Loucy (cell line): ENCODE data around the gene PRRC2B.
A peak's percentile ranks its signal among the peaks of the same experiment; 100 is the strongest.

Source experiments
- H2AFZ ChIP-seq: fragments of 200-600 bp; sonication (generic); 2 replicates; pipeline ENCODE4 v1.6.0; 2016; ENCODE audit warnings: antibody characterized with exemption, mild to moderate bottlenecking, low read length, moderate library complexity
- H3F3A ChIP-seq: fragments of 200-600 bp; 2 replicates; pipeline ENCODE4 v1.6.0; 2016; ENCODE audit warnings: antibody characterized with exemption, low read depth, mild to moderate bottlenecking
- H3K27me3 ChIP-seq: fragments of 200-600 bp; sonication (generic); 2 replicates; pipeline ENCODE4 v1.6.1; 2014; ENCODE audit warnings: low read length, mild to moderate bottlenecking; ENCODE audit not compliant: insufficient read depth, poor library complexity, severe bottlenecking
- H3K36me3 ChIP-seq: fragments of 200-600 bp; sonication (generic); 2 replicates; pipeline ENCODE4 v1.6.1; 2016; ENCODE audit warnings: low read length; ENCODE audit not compliant: insufficient read depth
- H3K4me1 ChIP-seq: fragments of 200-600 bp; sonication (generic); 2 replicates; pipeline ENCODE4 v1.5.1; 2014; ENCODE audit warnings: low read length, mild to moderate bottlenecking; ENCODE audit not compliant: insufficient read depth, poor library complexity, severe bottlenecking
- H3K4me2 ChIP-seq: fragments of 200-600 bp; sonication (generic); 2 replicates; pipeline ENCODE4 v1.6.0; 2014; ENCODE audit warnings: antibody characterized with exemption, low read length, low read depth, mild to moderate bottlenecking; ENCODE audit not compliant: poor library complexity, severe bottlenecking
- H3K4me3 ChIP-seq: fragments of 200-600 bp; sonication (generic); 2 replicates; pipeline ENCODE4 v1.5.1; 2014; ENCODE audit warnings: low read length, mild to moderate bottlenecking, mixed read lengths; ENCODE audit not compliant: poor library complexity, severe bottlenecking
- H3K79me2 ChIP-seq: fragments of 200-600 bp; sonication (generic); 2 replicates; pipeline ENCODE4 v1.6.1; 2014; ENCODE audit warnings: low read length; ENCODE audit not compliant: insufficient read depth
- H3K9ac ChIP-seq: fragments of 200-600 bp; sonication (generic); 2 replicates; pipeline ENCODE4 v1.6.0; 2014; ENCODE audit warnings: mild to moderate bottlenecking, low read depth, low read length, moderate library complexity; ENCODE audit not compliant: poor library complexity, severe bottlenecking
- H3K9me2 ChIP-seq: fragments of 200-600 bp; sonication (generic); replicated peaks from 2 replicates; pipeline ENCODE4 v1.6.1; 2016; ENCODE audit warnings: low read depth, low read length, mixed read lengths
- H3K9me3 ChIP-seq: fragments of 200-600 bp; sonication (generic); 2 replicates; pipeline ENCODE4 v1.6.1; 2014; ENCODE audit warnings: mild to moderate bottlenecking, antibody characterized with exemption, low read length, low read depth; ENCODE audit not compliant: insufficient read depth
- H4K20me1 ChIP-seq: fragments of 200-600 bp; sonication (generic); 2 replicates; pipeline ENCODE4 v1.6.0; 2014; ENCODE audit warnings: antibody characterized with exemption, low read length, mild to moderate bottlenecking; ENCODE audit not compliant: insufficient read depth, poor library complexity, severe bottlenecking
- EZH2phosphoT487 ChIP-seq: fragments of 200-600 bp; IDR thresholded peaks from 2 replicates; pipeline ENCODE4 v1.6.1; 2018; ENCODE audit warnings: antibody characterized with exemption, mild to moderate bottlenecking, moderate library complexity, borderline replicate concordance
- TF ChIP-seq, protein P1 (sequence below): fragments of 200-600 bp; sonication (generic); conservative IDR thresholded peaks from 2 replicates; pipeline ENCODE4 v1.5.1; 2014; ENCODE audit warnings: mild to moderate bottlenecking, antibody characterized with exemption, low read length

Gene PRRC2B

GRCh38 chr9:131386281-131386680, 7.6 kb upstream of the PRRC2B start:
- Histone ChIP-seq H3K4me1 (no peaks in the 10 kb centered on the region), H3K79me2 (no peaks in the 10 kb centered on the region), H3K27me3 (no peaks in the 10 kb centered on the region), H3K9me2 (no peaks in the 10 kb centered on the region), H3K9ac (no peak overlapping the region), H3F3A (no peaks in the 10 kb centered on the region), H3K4me3 (no peak overlapping the region), H3K36me3 (no peaks in the 10 kb centered on the region), H4K20me1 (no peaks in the 10 kb centered on the region), H2AFZ (no peak overlapping the region), H3K9me3 (no peaks in the 10 kb centered on the region), H3K4me2 (no peak overlapping the region)
- TF ChIP-seq, protein P1, sequence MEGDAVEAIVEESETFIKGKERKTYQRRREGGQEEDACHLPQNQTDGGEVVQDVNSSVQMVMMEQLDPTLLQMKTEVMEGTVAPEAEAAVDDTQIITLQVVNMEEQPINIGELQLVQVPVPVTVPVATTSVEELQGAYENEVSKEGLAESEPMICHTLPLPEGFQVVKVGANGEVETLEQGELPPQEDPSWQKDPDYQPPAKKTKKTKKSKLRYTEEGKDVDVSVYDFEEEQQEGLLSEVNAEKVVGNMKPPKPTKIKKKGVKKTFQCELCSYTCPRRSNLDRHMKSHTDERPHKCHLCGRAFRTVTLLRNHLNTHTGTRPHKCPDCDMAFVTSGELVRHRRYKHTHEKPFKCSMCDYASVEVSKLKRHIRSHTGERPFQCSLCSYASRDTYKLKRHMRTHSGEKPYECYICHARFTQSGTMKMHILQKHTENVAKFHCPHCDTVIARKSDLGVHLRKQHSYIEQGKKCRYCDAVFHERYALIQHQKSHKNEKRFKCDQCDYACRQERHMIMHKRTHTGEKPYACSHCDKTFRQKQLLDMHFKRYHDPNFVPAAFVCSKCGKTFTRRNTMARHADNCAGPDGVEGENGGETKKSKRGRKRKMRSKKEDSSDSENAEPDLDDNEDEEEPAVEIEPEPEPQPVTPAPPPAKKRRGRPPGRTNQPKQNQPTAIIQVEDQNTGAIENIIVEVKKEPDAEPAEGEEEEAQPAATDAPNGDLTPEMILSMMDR: peak; percentile 33; the same call in 1 of the 2 replicates
- TF ChIP-seq EZH2phosphoT487: no peak

DNA sequence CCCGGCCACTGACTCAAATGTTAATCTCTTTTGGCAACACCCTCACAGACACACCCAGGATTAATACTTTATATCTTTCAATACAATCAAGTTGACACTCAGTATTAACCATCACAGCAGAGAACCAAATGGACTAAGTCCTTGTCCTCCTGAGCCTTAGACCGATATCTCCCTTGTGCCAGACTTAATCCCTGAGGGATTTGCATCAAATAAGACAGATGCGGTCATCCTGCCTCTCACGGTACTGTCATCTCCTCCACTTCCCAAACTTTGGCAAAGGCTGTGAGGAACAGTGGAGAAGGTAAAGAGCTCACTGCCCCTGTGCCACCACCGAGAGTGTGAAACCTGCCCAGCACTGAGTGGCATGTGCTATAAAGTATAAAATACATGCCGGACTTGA, 6.5 kb upstream of the PRRC2B start:
- Histone ChIP-seq H3K79me2 (no peaks in the 10 kb centered on the region), H3K4me3 (no peak overlapping the region), H3K36me3 (no peaks in the 10 kb centered on the region), H3K27me3 (no peaks in the 10 kb centered on the region), H4K20me1 (no peaks in the 10 kb centered on the region), H3K9me2 (no peaks in the 10 kb centered on the region), H3K9ac (no peak overlapping the region), H3F3A (no peaks in the 10 kb centered on the region), H2AFZ (no peak overlapping the region), H3K4me1 (no peaks in the 10 kb centered on the region), H3K4me2 (no peak overlapping the region), H3K9me3 (no peaks in the 10 kb centered on the region)
- TF ChIP-seq, protein P1: no peak

DNA sequence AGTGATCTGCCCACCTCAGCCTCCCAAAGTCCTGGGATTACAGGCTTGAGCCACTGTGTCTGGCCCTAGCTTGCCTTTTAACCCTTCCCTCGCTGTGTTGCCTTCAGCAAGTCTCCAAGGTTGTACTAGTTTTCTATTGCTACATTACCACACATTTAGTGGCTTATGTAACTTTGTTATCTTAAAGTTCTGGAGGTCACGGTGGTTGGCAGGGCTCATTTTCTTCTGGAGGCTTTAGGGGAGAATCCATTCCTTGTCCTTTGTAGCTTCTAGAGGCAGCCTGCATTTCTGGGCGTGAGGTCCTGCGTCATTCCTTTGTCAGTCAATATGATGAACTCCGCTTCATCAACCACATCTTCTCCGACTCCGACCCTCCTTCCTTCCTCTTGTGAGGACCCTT, 2.9 kb upstream of the PRRC2B start:
- H3K9me2 ChIP-seq: no peaks in the 10 kb centered on the region
- no peaks in the 10 kb centered on the region for H3K36me3 ChIP-seq
- no peak overlapping the region for H3K4me2 ChIP-seq
- no peak for TF ChIP-seq EZH2phosphoT487
- TF ChIP-seq, protein P1: no peak
- no peaks in the 10 kb centered on the region for H3K9me3 ChIP-seq
- H3F3A ChIP-seq: peaks cover 9% of the 10 kb centered on the region
- H3K4me3 ChIP-seq: no peak overlapping the region
- no peak overlapping the region for H3K9ac ChIP-seq
- H3K79me2 ChIP-seq: peaks cover 16% of the 10 kb centered on the region
- peaks cover 15% of the 10 kb centered on the region for H4K20me1 ChIP-seq
- H3K27me3 ChIP-seq: no peaks in the 10 kb centered on the region
- no peak overlapping the region for H2AFZ ChIP-seq
- H3K4me1 ChIP-seq: peaks cover 14% of the 10 kb centered on the region
